PFSK-1 (cell line): ENCODE data around the gene PAPPA2.

ENCODE experiments used
- FOXP2 ChIP-seq: optimal IDR thresholded peaks from 2 replicates; pipeline ENCODE3; 2011; ENCODE audit warnings: borderline replicate concordance, control low read depth, inconsistent platforms; ENCODE audit not compliant: insufficient read depth; ENCODE audit errors: extremely low read length, extremely low read depth
- POLR2AphosphoS5 ChIP-seq: IDR thresholded peaks from 2 replicates; pipeline ENCODE4 v1.6.1; 2012; ENCODE audit warnings: low read depth, mild to moderate bottlenecking, control low read depth, low read length, moderate library complexity
- REST ChIP-seq, 2 experiments: IDR thresholded peaks; 2 replicates each; pipeline versions ENCODE4 v1.6.1 to v1.8.0; 2011 to 2012; ENCODE audit warnings: low read depth in 2 of 2, low read length in 2 of 2, control low read depth in 1 of 2, inconsistent platforms in 1 of 2, mild to moderate bottlenecking in 1 of 2, moderate library complexity in 1 of 2; ENCODE audit not compliant: insufficient read depth in 1 of 2
- SIN3A ChIP-seq: IDR thresholded peaks from 2 replicates; pipeline ENCODE4 v1.6.1; 2012; ENCODE audit warnings: mild to moderate bottlenecking, low read length, moderate library complexity, borderline replicate concordance; ENCODE audit not compliant: insufficient read depth
- TAF1 ChIP-seq: IDR thresholded peaks from 2 replicates; pipeline ENCODE4 v1.6.1; 2012; ENCODE audit warnings: low read length, control low read depth, borderline replicate concordance; ENCODE audit not compliant: insufficient read depth

The PAPPA2 gene

GRCh38 chr1:176638713-176639526 lies 175.9 kb downstream of the PAPPA2 start:
- TF ChIP-seq REST (IDR thresholded peaks at IDR 0.05; ENCODE audit: insufficient read depth in 1 of 2, low read depth in 2 of 2, low read length in 2 of 2) (no peak), FOXP2 (no peak), TAF1 (no peak), POLR2AphosphoS5 (no peak), SIN3A (no peak)

GRCh38 chr1:176643536-176643935 lies 180.6 kb downstream of the PAPPA2 start:
- TF ChIP-seq POLR2AphosphoS5 (no peak), REST (IDR thresholded peaks at IDR 0.05; ENCODE audit: insufficient read depth in 1 of 2, low read depth in 2 of 2, low read length in 2 of 2) (no peak), TAF1 (no peak), FOXP2 (no peak), SIN3A (no peak)

- TF ChIP-seq TAF1 = no peak
- no peak for TF ChIP-seq SIN3A
- TF ChIP-seq REST (IDR thresholded peaks at IDR 0.05; ENCODE audit: insufficient read depth in 1 of 2, low read depth in 2 of 2, low read length in 2 of 2) = no peak
- no peak for TF ChIP-seq POLR2AphosphoS5
- no peak for TF ChIP-seq FOXP2
These were observed 185.6 kb downstream of the PAPPA2 start for GRCh38 chr1:176648556-176648955.

- TF ChIP-seq POLR2AphosphoS5 (no peak), TAF1 (no peak), FOXP2 (no peak), REST (IDR thresholded peaks at IDR 0.05; ENCODE audit: insufficient read depth in 1 of 2, low read depth in 2 of 2, low read length in 2 of 2) (no peak), SIN3A (no peak)
These were observed 193.5 kb downstream of the PAPPA2 start for GRCh38 chr1:176656257-176656995.

DNA sequence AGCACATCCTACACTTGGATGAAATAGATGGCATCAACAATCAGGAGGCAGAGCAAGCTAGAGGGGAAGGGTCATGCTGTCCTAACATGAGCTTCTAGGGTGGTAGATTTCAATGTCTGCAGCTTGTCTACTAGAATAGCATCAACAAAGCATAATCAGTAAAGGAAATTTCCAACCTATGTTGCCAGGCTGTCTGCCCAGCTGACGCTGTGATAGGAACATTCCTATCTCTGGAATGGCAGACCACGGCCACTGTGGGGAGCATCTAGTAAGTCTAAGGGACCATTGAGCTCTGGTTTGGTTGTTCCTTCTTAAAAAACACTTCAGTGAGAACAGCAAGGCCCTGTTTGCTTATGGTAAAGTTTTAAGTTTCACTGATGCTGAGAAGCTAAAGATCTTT lies 206.8 kb downstream of the PAPPA2 start:
- TF ChIP-seq REST (IDR thresholded peaks at IDR 0.05; ENCODE audit: insufficient read depth in 1 of 2, low read depth in 2 of 2, low read length in 2 of 2) (no peak), FOXP2 (no peak), TAF1 (no peak), POLR2AphosphoS5 (no peak), SIN3A (no peak)
